HG03175 (cell line): ENCODE results near the gene TRPC4AP.
A peak's percentile ranks its signal among the peaks of the same experiment; 100 is the strongest.
"Not testable (repeated sequence)": the region's sequence is repeated elsewhere in the genome, so short reads cannot be mapped to it uniquely, and the experiment has no call there.

ENCODE experiments used
- ATAC-seq: cut with Tn5 transposase; IDR thresholded peaks from one replicate; pipeline ENCODE4 v1.9.1; 2021; ENCODE audit warnings: mild to moderate bottlenecking, moderate library complexity; ENCODE audit not compliant: unreplicated experiment

Gene TRPC4AP

GRCh38 chr20:35106827-35107380, 14.3 kb upstream of the TRPC4AP start:
- ATAC-seq: no peak

GRCh38 chr20:35104685-35105295, 12.2 kb upstream of the TRPC4AP start:
- no peak for ATAC-seq

- no peak for ATAC-seq
These were observed 9.0 kb upstream of the TRPC4AP start for GRCh38 chr20:35101620-35102019.

GRCh38 chr20:35093267-35093884, 769 bp upstream of the TRPC4AP start:
- ATAC-seq: no peak

GRCh38 chr20:35091816-35092523, 637 bp downstream of the TRPC4AP start:
- peak; percentile 30 for ATAC-seq

- no peak for ATAC-seq
These were observed 4.1 kb downstream of the TRPC4AP start for GRCh38 chr20:35088231-35089145.

- ATAC-seq: no peak
These were observed 4.8 kb downstream of the TRPC4AP start for GRCh38 chr20:35087791-35088190.

GRCh38 chr20:35087355-35087754, 5.3 kb downstream of the TRPC4AP start:
- ATAC-seq: no peak

- ATAC-seq: no peak
These were observed 7.0 kb downstream of the TRPC4AP start for GRCh38 chr20:35085477-35086225.

- no peak for ATAC-seq
These were observed 7.6 kb downstream of the TRPC4AP start for GRCh38 chr20:35084998-35085397.

GRCh38 chr20:35080348-35080642, 12.3 kb downstream of the TRPC4AP start:
- not testable (repeated sequence) for ATAC-seq

- no peak for ATAC-seq
These were observed 12.9 kb downstream of the TRPC4AP start for GRCh38 chr20:35079472-35080347.

- no peak for ATAC-seq
These were observed 14.7 kb downstream of the TRPC4AP start for GRCh38 chr20:35077872-35078271.

GRCh38 chr20:35077341-35077740, 15.3 kb downstream of the TRPC4AP start:
- ATAC-seq: no peak

- not testable (repeated sequence) for ATAC-seq
These were observed 21.0 kb downstream of the TRPC4AP start for GRCh38 chr20:35071436-35072153.

GRCh38 chr20:35066194-35066593, 26.4 kb downstream of the TRPC4AP start:
- ATAC-seq: no peak

GRCh38 chr20:35065181-35065580, 27.4 kb downstream of the TRPC4AP start:
- no peak for ATAC-seq

GRCh38 chr20:35063168-35063567, 29.4 kb downstream of the TRPC4AP start:
- no peak for ATAC-seq

- no peak for ATAC-seq
These were observed 30.1 kb downstream of the TRPC4AP start for GRCh38 chr20:35062478-35062877.
